ENCODE measurements around the gene MPP1. TPM values are rescaled to one million over a fixed set of nuclear protein-coding genes. Genes with fewer than 3 reads are reported as not detected.

Gene MPP1
- total RNA-seq, 1 experiment from 2014 or later = 89.3 TPM

DNA sequence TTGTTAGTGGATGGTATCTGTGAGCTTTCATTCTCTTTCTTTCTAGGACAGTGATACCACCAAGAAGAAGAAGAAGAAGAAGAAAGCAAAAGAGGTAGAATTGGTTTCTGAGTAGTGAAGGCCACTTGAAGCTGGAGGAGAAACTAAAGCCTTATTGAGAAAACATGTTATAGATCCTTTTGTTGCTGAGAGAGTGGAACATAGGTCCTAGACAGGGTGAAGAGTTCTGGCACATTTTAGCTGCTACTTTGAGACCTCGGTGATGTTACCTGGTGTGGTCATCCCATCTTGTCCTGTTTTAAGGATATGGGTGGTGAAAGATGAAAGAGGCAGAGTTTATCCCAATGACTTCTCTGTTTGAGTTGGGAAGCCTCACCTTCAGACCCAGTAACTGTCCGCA lies 28.5 kb downstream of the MPP1 start:
- ATAC-seq (no peak), DNase-seq (ENCODE audit: low read depth, low spot score) (no peak)
- Histone ChIP-seq H3K27ac (ENCODE audit: low read length) (no peak overlapping the region; the same call in 1 of the 2 replicates), H3K36me3 (ENCODE audit: control insufficient read depth, insufficient read depth, low read length) (peaks cover 20% of the 10 kb centered on the region; the same call in 1 of the 2 replicates), H3K9me3 (ENCODE audit: control insufficient read depth, insufficient read depth, low read depth, low read length) (no peaks in the 10 kb centered on the region), H3K4me3 (ENCODE audit: low read depth in 2 of 2, low read length in 2 of 2) (no peak overlapping the region), H3K27me3 (ENCODE audit: control insufficient read depth, insufficient read depth, low read length) (no peaks in the 10 kb centered on the region), H3K4me1 (ENCODE audit: control insufficient read depth, insufficient read depth, low read length) (peaks cover 26% of the 10 kb centered on the region)
- no peak for TF ChIP-seq SIN3A (IDR thresholded peaks at IDR 0.05; ENCODE audit: borderline replicate concordance, insufficient read depth, low read depth, low read length)
- TF ChIP-seq POLR2AphosphoS5 (IDR thresholded peaks at IDR 0.05; ENCODE audit: low read depth, low read length) = 0 out of 2 replicates have a peak, but pooled peaks have one; percentile 13
- CTCF ChIA-PET = no interaction called here
- POLR2A ChIA-PET = interaction anchor here (0.5 to 1.1 kb wide), 4 partner anchors 8 to 260 kb away, joined by 3 read pairs; partner anchors contain the start of genes FAM3A and MPP1
- in situ Hi-C loops (cut with HindIII; ENCODE audit: low pct_unique_long_range_greater_than_20kb, low sequenced_read_pairs) = no loop called here
- no TSS peak for BruUV-seq (replicated peaks)
- intact Hi-C loops (cut with micrococcal nuclease; ENCODE audit: unreplicated experiment) = no loop called here

DNA sequence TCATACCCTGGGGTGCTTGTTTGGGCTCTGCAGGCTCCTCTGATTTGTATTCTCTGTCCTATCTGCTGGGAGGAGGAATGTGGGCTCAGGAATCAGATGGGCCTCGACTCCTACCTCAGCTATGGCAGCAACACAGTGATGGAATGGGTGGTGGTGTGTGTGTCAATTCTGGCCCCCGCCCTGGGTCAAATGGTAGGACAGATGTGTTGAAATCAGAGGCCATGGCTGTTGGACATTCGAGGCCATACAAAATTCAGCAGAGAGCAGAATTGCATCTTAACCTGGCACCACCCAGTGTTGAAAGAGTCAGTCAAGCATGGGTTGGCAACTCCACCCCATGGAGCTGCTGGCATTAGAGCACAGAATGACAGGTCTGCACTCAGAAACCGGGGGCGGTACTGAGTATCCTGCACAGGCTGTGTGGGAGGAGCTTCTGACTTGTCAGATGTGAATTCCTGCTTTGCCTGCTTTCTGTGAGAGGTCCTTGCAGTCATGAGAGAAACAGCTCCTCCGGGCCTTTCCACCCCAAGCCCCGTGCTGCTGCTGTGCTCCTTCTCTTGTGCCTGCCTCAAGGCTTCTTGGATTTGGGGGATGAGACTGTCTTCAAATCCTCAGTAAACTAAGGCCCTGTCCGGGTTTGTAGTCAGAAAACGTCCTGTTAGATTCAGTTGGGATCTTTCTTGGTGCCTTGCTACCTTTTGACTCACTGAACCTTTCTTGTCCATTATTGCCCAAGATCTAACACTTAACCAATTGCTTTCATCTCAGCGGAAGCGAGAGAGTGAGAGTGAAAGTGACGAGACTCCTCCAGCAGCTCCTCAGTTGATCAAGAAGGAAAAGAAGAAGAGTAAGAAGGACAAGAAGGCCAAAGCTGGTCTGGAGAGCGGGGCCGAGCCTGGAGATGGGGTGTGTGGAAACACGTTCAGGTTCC lies 29.6 kb downstream of the MPP1 start:
- DNase-seq (ENCODE audit: low read depth, low spot score) (no peak), ATAC-seq (peak; percentile 52)
- TF ChIP-seq SIN3A (IDR thresholded peaks at IDR 0.05; ENCODE audit: borderline replicate concordance, insufficient read depth, low read depth, low read length) = no peak
- TF ChIP-seq POLR2AphosphoS5 (IDR thresholded peaks at IDR 0.05; ENCODE audit: low read depth, low read length) = no peak
- TF ChIP-seq, protein P1, sequence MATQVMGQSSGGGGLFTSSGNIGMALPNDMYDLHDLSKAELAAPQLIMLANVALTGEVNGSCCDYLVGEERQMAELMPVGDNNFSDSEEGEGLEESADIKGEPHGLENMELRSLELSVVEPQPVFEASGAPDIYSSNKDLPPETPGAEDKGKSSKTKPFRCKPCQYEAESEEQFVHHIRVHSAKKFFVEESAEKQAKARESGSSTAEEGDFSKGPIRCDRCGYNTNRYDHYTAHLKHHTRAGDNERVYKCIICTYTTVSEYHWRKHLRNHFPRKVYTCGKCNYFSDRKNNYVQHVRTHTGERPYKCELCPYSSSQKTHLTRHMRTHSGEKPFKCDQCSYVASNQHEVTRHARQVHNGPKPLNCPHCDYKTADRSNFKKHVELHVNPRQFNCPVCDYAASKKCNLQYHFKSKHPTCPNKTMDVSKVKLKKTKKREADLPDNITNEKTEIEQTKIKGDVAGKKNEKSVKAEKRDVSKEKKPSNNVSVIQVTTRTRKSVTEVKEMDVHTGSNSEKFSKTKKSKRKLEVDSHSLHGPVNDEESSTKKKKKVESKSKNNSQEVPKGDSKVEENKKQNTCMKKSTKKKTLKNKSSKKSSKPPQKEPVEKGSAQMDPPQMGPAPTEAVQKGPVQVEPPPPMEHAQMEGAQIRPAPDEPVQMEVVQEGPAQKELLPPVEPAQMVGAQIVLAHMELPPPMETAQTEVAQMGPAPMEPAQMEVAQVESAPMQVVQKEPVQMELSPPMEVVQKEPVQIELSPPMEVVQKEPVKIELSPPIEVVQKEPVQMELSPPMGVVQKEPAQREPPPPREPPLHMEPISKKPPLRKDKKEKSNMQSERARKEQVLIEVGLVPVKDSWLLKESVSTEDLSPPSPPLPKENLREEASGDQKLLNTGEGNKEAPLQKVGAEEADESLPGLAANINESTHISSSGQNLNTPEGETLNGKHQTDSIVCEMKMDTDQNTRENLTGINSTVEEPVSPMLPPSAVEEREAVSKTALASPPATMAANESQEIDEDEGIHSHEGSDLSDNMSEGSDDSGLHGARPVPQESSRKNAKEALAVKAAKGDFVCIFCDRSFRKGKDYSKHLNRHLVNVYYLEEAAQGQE (IDR thresholded peaks at IDR 0.05; ENCODE audit: insufficient read depth in 1 of 2, low read depth in 2 of 2, low read length in 1 of 2) = no peak
- no peak for TF ChIP-seq TCF7L2 (IDR thresholded peaks at IDR 0.05; ENCODE audit: low read depth, low read length)
- TF ChIP-seq, protein P2, sequence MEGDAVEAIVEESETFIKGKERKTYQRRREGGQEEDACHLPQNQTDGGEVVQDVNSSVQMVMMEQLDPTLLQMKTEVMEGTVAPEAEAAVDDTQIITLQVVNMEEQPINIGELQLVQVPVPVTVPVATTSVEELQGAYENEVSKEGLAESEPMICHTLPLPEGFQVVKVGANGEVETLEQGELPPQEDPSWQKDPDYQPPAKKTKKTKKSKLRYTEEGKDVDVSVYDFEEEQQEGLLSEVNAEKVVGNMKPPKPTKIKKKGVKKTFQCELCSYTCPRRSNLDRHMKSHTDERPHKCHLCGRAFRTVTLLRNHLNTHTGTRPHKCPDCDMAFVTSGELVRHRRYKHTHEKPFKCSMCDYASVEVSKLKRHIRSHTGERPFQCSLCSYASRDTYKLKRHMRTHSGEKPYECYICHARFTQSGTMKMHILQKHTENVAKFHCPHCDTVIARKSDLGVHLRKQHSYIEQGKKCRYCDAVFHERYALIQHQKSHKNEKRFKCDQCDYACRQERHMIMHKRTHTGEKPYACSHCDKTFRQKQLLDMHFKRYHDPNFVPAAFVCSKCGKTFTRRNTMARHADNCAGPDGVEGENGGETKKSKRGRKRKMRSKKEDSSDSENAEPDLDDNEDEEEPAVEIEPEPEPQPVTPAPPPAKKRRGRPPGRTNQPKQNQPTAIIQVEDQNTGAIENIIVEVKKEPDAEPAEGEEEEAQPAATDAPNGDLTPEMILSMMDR (IDR thresholded peaks at IDR 0.05) = no peak
- Histone ChIP-seq H3K36me3 (ENCODE audit: control insufficient read depth, insufficient read depth, low read length) (peaks cover 20% of the 10 kb centered on the region; the same call in 1 of the 2 replicates), H3K4me1 (ENCODE audit: control insufficient read depth, insufficient read depth, low read length) (peaks cover 26% of the 10 kb centered on the region), H3K27me3 (ENCODE audit: control insufficient read depth, insufficient read depth, low read length) (no peaks in the 10 kb centered on the region), H3K9me3 (ENCODE audit: control insufficient read depth, insufficient read depth, low read depth, low read length) (no peaks in the 10 kb centered on the region), H3K27ac (ENCODE audit: low read length) (no peak overlapping the region; the same call in 1 of the 2 replicates), H3K4me3 (ENCODE audit: low read depth in 2 of 2, low read length in 2 of 2) (no peak overlapping the region)
- BruUV-seq (replicated peaks) = no TSS peak
- intact Hi-C loops (cut with micrococcal nuclease; ENCODE audit: unreplicated experiment) = no loop called here
- in situ Hi-C loops (cut with HindIII; ENCODE audit: low pct_unique_long_range_greater_than_20kb, low sequenced_read_pairs) = no loop called here
- POLR2A ChIA-PET = interaction anchor here (0.7 to 1.1 kb wide), 3 partner anchors 9 to 259 kb away, joined by 3 read pairs; partner anchors contain the start of gene FAM3A
- CTCF ChIA-PET = no interaction called here
